Measurements from ENCODE around the gene RCC1.

DNA sequence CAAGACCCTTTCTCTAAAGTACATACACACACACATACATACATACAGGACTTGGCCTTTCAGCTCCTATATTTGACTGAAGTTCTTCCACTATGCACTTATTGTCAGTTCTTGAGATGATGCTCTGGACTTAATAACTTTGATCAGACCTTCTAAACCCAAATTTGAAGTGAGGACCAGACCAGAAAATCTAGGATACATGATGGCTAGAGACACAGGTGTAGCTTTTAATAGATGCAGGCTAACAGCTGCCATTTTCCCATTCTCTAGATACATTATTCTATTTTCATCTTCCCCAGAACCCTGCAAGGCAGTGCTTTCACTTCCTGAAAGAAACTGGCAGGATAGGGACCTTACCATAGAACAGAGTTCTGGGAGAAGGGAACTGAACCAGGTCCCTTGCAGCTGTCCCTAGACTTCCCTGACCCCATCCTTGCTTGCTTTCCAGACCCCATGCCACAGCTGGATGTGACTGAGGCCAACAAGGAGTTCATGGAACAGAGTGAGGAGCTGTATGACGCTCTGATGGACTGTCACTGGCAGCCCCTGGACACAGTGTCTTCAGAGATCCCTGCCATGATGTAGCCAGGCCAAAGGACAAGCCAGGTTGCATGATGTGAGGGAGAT, 71.3 kb downstream of the RCC1 start:
- TF ChIP-seq, protein P1, sequence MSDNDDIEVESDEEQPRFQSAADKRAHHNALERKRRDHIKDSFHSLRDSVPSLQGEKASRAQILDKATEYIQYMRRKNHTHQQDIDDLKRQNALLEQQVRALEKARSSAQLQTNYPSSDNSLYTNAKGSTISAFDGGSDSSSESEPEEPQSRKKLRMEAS (IDR thresholded peaks at IDR 0.05) = no peak
- TF ChIP-seq, protein P2, sequence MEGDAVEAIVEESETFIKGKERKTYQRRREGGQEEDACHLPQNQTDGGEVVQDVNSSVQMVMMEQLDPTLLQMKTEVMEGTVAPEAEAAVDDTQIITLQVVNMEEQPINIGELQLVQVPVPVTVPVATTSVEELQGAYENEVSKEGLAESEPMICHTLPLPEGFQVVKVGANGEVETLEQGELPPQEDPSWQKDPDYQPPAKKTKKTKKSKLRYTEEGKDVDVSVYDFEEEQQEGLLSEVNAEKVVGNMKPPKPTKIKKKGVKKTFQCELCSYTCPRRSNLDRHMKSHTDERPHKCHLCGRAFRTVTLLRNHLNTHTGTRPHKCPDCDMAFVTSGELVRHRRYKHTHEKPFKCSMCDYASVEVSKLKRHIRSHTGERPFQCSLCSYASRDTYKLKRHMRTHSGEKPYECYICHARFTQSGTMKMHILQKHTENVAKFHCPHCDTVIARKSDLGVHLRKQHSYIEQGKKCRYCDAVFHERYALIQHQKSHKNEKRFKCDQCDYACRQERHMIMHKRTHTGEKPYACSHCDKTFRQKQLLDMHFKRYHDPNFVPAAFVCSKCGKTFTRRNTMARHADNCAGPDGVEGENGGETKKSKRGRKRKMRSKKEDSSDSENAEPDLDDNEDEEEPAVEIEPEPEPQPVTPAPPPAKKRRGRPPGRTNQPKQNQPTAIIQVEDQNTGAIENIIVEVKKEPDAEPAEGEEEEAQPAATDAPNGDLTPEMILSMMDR (IDR thresholded peaks at IDR 0.05; ENCODE audit: low read depth, low read length, missing input control) = no peak
- TF ChIP-seq YY1 (IDR thresholded peaks at IDR 0.05) = no peak
- TF ChIP-seq, protein P3, sequence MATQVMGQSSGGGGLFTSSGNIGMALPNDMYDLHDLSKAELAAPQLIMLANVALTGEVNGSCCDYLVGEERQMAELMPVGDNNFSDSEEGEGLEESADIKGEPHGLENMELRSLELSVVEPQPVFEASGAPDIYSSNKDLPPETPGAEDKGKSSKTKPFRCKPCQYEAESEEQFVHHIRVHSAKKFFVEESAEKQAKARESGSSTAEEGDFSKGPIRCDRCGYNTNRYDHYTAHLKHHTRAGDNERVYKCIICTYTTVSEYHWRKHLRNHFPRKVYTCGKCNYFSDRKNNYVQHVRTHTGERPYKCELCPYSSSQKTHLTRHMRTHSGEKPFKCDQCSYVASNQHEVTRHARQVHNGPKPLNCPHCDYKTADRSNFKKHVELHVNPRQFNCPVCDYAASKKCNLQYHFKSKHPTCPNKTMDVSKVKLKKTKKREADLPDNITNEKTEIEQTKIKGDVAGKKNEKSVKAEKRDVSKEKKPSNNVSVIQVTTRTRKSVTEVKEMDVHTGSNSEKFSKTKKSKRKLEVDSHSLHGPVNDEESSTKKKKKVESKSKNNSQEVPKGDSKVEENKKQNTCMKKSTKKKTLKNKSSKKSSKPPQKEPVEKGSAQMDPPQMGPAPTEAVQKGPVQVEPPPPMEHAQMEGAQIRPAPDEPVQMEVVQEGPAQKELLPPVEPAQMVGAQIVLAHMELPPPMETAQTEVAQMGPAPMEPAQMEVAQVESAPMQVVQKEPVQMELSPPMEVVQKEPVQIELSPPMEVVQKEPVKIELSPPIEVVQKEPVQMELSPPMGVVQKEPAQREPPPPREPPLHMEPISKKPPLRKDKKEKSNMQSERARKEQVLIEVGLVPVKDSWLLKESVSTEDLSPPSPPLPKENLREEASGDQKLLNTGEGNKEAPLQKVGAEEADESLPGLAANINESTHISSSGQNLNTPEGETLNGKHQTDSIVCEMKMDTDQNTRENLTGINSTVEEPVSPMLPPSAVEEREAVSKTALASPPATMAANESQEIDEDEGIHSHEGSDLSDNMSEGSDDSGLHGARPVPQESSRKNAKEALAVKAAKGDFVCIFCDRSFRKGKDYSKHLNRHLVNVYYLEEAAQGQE (IDR thresholded peaks at IDR 0.05) = no peak
- TF ChIP-seq, protein P4, sequence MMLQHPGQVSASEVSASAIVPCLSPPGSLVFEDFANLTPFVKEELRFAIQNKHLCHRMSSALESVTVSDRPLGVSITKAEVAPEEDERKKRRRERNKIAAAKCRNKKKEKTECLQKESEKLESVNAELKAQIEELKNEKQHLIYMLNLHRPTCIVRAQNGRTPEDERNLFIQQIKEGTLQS (IDR thresholded peaks at IDR 0.05) = no peak
- no peak for TF ChIP-seq GABPA (IDR thresholded peaks at IDR 0.05 in 1 of 2, conservative IDR thresholded peaks at IDR 0.05 in 1 of 2)
- TF ChIP-seq TAF1 (conservative IDR thresholded peaks at IDR 0.05) = no peak
- TF ChIP-seq RXRA (IDR thresholded peaks at IDR 0.05) = no peak
- no peak for TF ChIP-seq SP1 (IDR thresholded peaks at IDR 0.05)
- no peak for TF ChIP-seq FOXA1 (IDR thresholded peaks at IDR 0.05)
- TF ChIP-seq, protein P5, sequence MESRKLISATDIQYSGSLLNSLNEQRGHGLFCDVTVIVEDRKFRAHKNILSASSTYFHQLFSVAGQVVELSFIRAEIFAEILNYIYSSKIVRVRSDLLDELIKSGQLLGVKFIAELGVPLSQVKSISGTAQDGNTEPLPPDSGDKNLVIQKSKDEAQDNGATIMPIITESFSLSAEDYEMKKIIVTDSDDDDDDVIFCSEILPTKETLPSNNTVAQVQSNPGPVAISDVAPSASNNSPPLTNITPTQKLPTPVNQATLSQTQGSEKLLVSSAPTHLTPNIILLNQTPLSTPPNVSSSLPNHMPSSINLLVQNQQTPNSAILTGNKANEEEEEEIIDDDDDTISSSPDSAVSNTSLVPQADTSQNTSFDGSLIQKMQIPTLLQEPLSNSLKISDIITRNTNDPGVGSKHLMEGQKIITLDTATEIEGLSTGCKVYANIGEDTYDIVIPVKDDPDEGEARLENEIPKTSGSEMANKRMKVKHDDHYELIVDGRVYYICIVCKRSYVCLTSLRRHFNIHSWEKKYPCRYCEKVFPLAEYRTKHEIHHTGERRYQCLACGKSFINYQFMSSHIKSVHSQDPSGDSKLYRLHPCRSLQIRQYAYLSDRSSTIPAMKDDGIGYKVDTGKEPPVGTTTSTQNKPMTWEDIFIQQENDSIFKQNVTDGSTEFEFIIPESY (IDR thresholded peaks at IDR 0.05) = no peak
- no peak for TF ChIP-seq HNF4G (IDR thresholded peaks at IDR 0.05)
- TF ChIP-seq JUND (IDR thresholded peaks at IDR 0.05) = no peak

Data from liver (tissue), 3 donors.